Natural killer cell treated with Interleukin-12 subunit alpha and Interleukin-12 subunit beta and Interleukin-15 and Interleukin-18, amount 100 ng/mL, for 72 hours (primary cell): ENCODE results near the gene SULT1C4. TPM values are rescaled to one million over a fixed set of nuclear protein-coding genes. Genes with fewer than 3 reads are reported as not detected.
"Not testable (repeated sequence)": the region's sequence is repeated elsewhere in the genome, so short reads cannot be mapped to it uniquely, and the experiment has no call there.

Experiments used
- ATAC-seq, 2 donors: fragments of 150-1000 bp; cut with Tn5 transposase in 1 of 2; sonication (Bioruptor Pico), chemical (Tn5 transposase) in 1 of 2; 2 replicates each; pipeline ENCODE4 v1.10.0; 2021
- DNase-seq: peaks from one replicate; pipeline ENCODE4 v3.0.0; 2022; ENCODE audit warnings: low spot score
- H3K27ac Mint-ChIP-seq, 2 donors: 1 replicate in 1 of 2; 2 replicates in 1 of 2; pipeline ENCODE4 v1.8.0; 2022; ENCODE audit warnings: mixed read lengths in 2 of 2, mild to moderate bottlenecking in 1 of 2, moderate library complexity in 1 of 2
- H3K27me3 Mint-ChIP-seq, 2 donors: 1 replicate in 1 of 2; 2 replicates in 1 of 2; pipeline ENCODE4 v1.8.0; 2022; ENCODE audit warnings: mixed read lengths in 2 of 2
- H3K36me3 Mint-ChIP-seq: one replicate; pipeline ENCODE4 v1.8.0; 2022; ENCODE audit warnings: mixed read lengths
- H3K4me1 Mint-ChIP-seq, 2 donors: 1 replicate in 1 of 2; 2 replicates in 1 of 2; pipeline ENCODE4 v1.8.0; 2022; ENCODE audit warnings: low read depth in 2 of 2, mixed read lengths in 2 of 2, mild to moderate bottlenecking in 1 of 2
- H3K4me3 Mint-ChIP-seq: one replicate; pipeline ENCODE4 v1.8.0; 2022; ENCODE audit warnings: mixed read lengths
- H3K9me3 Mint-ChIP-seq: 2 replicates; pipeline ENCODE4 v1.8.0; 2022; ENCODE audit warnings: mixed read lengths
- total RNA-seq, 2 donors: library from RNA; stranded (reverse); gene quantifications; one replicate each; pipeline ENCODE4 v1.2.3, GENCODE V29; 2022

SULT1C4 gene
- total RNA-seq = not detected

- peaks cover 0 to 4% of the 10 kb centered on the region in 2 donors for H3K27me3 Mint-ChIP-seq
- no peaks in the 10 kb centered on the region for H3K36me3 Mint-ChIP-seq
- no peak within 1 kb of the TSS for H3K27ac Mint-ChIP-seq
- no peak within 1 kb of the TSS for H3K4me3 Mint-ChIP-seq
- peaks cover 0 to 6% of the 10 kb centered on the region in 2 donors for H3K4me1 Mint-ChIP-seq
- ATAC-seq = no peak
- no peak for DNase-seq
- H3K9me3 Mint-ChIP-seq = no peaks in the 10 kb centered on the region
Measured at GRCh38 chr2:108377815-108378630, at the start of gene SULT1C4. Gene SULT1C4 (plus strand): TSS chr2:108377954. CDS start chr2:108378338, 384 bp downstream.

GRCh38 chr2:108329771-108330170 is 48.0 kb upstream of the SULT1C4 start:
- DNase-seq (no peak), ATAC-seq (no peak)
- peaks cover 11 to 22% of the 10 kb centered on the region in 2 donors for H3K27me3 Mint-ChIP-seq
- no peak overlapping the region for H3K4me3 Mint-ChIP-seq
- H3K9me3 Mint-ChIP-seq = peaks cover 4% of the 10 kb centered on the region
- no peaks in the 10 kb centered on the region for H3K36me3 Mint-ChIP-seq
- H3K27ac Mint-ChIP-seq = no peak overlapping the region
- H3K4me1 Mint-ChIP-seq = no peaks in the 10 kb centered on the region

- Mint-ChIP-seq H3K27me3 (peaks cover 14 to 34% of the 10 kb centered on the region in 2 donors), H3K4me3 (no peak overlapping the region), H3K36me3 (no peaks in the 10 kb centered on the region), H3K9me3 (peaks cover 4% of the 10 kb centered on the region), H3K27ac (no peak overlapping the region), H3K4me1 (no peaks in the 10 kb centered on the region)
- DNase-seq (no peak), ATAC-seq (no peak)
Measured at GRCh38 chr2:108330979-108331378, 46.8 kb upstream of the SULT1C4 start.

- Mint-ChIP-seq H3K27ac (no peak overlapping the region), H3K4me3 (no peak overlapping the region), H3K36me3 (no peaks in the 10 kb centered on the region), H3K9me3 (peaks cover 4% of the 10 kb centered on the region), H3K4me1 (no peaks in the 10 kb centered on the region), H3K27me3 (peaks cover 6 to 28% of the 10 kb centered on the region in 2 donors)
- DNase-seq (no peak), ATAC-seq (no peak)
Measured at GRCh38 chr2:108345951-108346350, 31.8 kb upstream of the SULT1C4 start.

GRCh38 chr2:108346827-108347226 is 30.9 kb upstream of the SULT1C4 start:
- Mint-ChIP-seq H3K36me3 (no peaks in the 10 kb centered on the region), H3K9me3 (peaks cover 4% of the 10 kb centered on the region), H3K4me1 (no peaks in the 10 kb centered on the region), H3K27ac (no peak overlapping the region), H3K27me3 (peaks cover 6 to 23% of the 10 kb centered on the region in 2 donors), H3K4me3 (no peak overlapping the region)
- ATAC-seq (no peak), DNase-seq (no peak)

GRCh38 chr2:108347786-108348185 is 30.0 kb upstream of the SULT1C4 start:
- peaks cover 4% of the 10 kb centered on the region for H3K9me3 Mint-ChIP-seq
- H3K4me1 Mint-ChIP-seq = no peaks in the 10 kb centered on the region
- H3K4me3 Mint-ChIP-seq = no peak overlapping the region
- peaks cover 4 to 15% of the 10 kb centered on the region in 2 donors for H3K27me3 Mint-ChIP-seq
- H3K27ac Mint-ChIP-seq = no peak overlapping the region
- no peaks in the 10 kb centered on the region for H3K36me3 Mint-ChIP-seq
- ATAC-seq = no peak
- no peak for DNase-seq

- H3K36me3 Mint-ChIP-seq = no peaks in the 10 kb centered on the region
- peaks cover 0 to 4% of the 10 kb centered on the region in 2 donors for H3K27me3 Mint-ChIP-seq
- no peak for ATAC-seq
- no peak overlapping the region for H3K27ac Mint-ChIP-seq
- no peaks in the 10 kb centered on the region for H3K9me3 Mint-ChIP-seq
- no peak for DNase-seq
- H3K4me1 Mint-ChIP-seq = no peaks in the 10 kb centered on the region
- no peak overlapping the region for H3K4me3 Mint-ChIP-seq
Measured at GRCh38 chr2:108348816-108349570, 28.8 kb upstream of the SULT1C4 start.

- H3K4me3 Mint-ChIP-seq = no peak overlapping the region
- no peaks in the 10 kb centered on the region for H3K9me3 Mint-ChIP-seq
- no peaks in the 10 kb centered on the region for H3K4me1 Mint-ChIP-seq
- H3K36me3 Mint-ChIP-seq = no peaks in the 10 kb centered on the region
- no peak for ATAC-seq
- no peak overlapping the region for H3K27ac Mint-ChIP-seq
- H3K27me3 Mint-ChIP-seq = no peaks in the 10 kb centered on the region
- DNase-seq = no peak
Measured at GRCh38 chr2:108349571-108349928, 28.2 kb upstream of the SULT1C4 start.

- H3K4me3 Mint-ChIP-seq = no peak overlapping the region
- DNase-seq (no peak), ATAC-seq (no peak)
- no peak overlapping the region for H3K27ac Mint-ChIP-seq
- H3K27me3 Mint-ChIP-seq = no peaks in the 10 kb centered on the region
- no peaks in the 10 kb centered on the region for H3K9me3 Mint-ChIP-seq
- no peaks in the 10 kb centered on the region for H3K36me3 Mint-ChIP-seq
- H3K4me1 Mint-ChIP-seq = no peaks in the 10 kb centered on the region
Measured at GRCh38 chr2:108351889-108352288, 25.9 kb upstream of the SULT1C4 start.

- H3K27me3 Mint-ChIP-seq = peaks cover 2 to 12% of the 10 kb centered on the region in 2 donors
- H3K27ac Mint-ChIP-seq = no peak overlapping the region
Measured at GRCh38 chr2:108354136-108354535, 23.6 kb upstream of the SULT1C4 start.

GRCh38 chr2:108355906-108356734 is 21.6 kb upstream of the SULT1C4 start:
- no peaks in the 10 kb centered on the region for H3K36me3 Mint-ChIP-seq
- ATAC-seq (no peak), DNase-seq (no peak)
- H3K4me3 Mint-ChIP-seq = no peak overlapping the region
- H3K9me3 Mint-ChIP-seq = no peaks in the 10 kb centered on the region
- H3K27ac Mint-ChIP-seq = no peak overlapping the region
- H3K27me3 Mint-ChIP-seq = peaks cover 8 to 30% of the 10 kb centered on the region in 2 donors
- H3K4me1 Mint-ChIP-seq = no peaks in the 10 kb centered on the region

More at GRCh38 chr2:108354136-108354535, 23.6 kb upstream of the SULT1C4 start:
- H3K4me1 Mint-ChIP-seq = no peaks in the 10 kb centered on the region
- no peak for ATAC-seq
- H3K36me3 Mint-ChIP-seq = no peaks in the 10 kb centered on the region
- no peak for DNase-seq
- no peaks in the 10 kb centered on the region for H3K9me3 Mint-ChIP-seq
- no peak overlapping the region for H3K4me3 Mint-ChIP-seq

GRCh38 chr2:108359336-108359735 is 18.4 kb upstream of the SULT1C4 start:
- not testable (repeated sequence) for H3K4me1 Mint-ChIP-seq, ATAC-seq, H3K36me3 Mint-ChIP-seq, H3K4me3 Mint-ChIP-seq, H3K9me3 Mint-ChIP-seq, H3K27ac Mint-ChIP-seq, DNase-seq
- H3K27me3 Mint-ChIP-seq = peaks cover 11 to 38% of the 10 kb centered on the region in 2 donors

GRCh38 chr2:108360776-108361468 is 16.8 kb upstream of the SULT1C4 start:
- Mint-ChIP-seq H3K4me3 (no peak overlapping the region), H3K36me3 (no peaks in the 10 kb centered on the region), H3K4me1 (no peaks in the 10 kb centered on the region), H3K27ac (no peak overlapping the region), H3K9me3 (no peaks in the 10 kb centered on the region), H3K27me3 (peaks cover 13 to 41% of the 10 kb centered on the region in 2 donors)
- ATAC-seq (no peak), DNase-seq (no peak)
